ENCODE measurements around the gene CAMK1D. TPM values are rescaled to one million over a fixed set of nuclear protein-coding genes. Genes with fewer than 3 reads are reported as not detected.

The CAMK1D gene
- total and polyA plus RNA-seq, 10 of the 15 experiments (the other 5 are each of a cell fraction or from before 2014, with no cell fraction given) = 2.1 to 35.5 (median 14.7) TPM

- Histone ChIP-seq H3K9me3 (replicated peaks; ENCODE audit: control insufficient read depth, insufficient read depth, low read length) (peaks cover 4% of the 10 kb centered on the region; the same call in 1 of the 3 replicates), H3K4me2 (ENCODE audit: control insufficient read depth, insufficient read depth) (no peak overlapping the region), H3K9ac (ENCODE audit: control insufficient read depth, insufficient read depth, low read length) (no peak overlapping the region), H3K4me1 (ENCODE audit: control insufficient read depth, insufficient read depth, low read length) (no peaks in the 10 kb centered on the region), H3K36me3 (ENCODE audit: control insufficient read depth in 2 of 2, insufficient read depth in 2 of 2, low read length in 1 of 2) (peaks cover 3 to 7% of the 10 kb centered on the region in 2 experiments; a peak in 3 of 4 replicates), H3K4me3 (no peak overlapping the region), H4K20me1 (ENCODE audit: control insufficient read depth, insufficient read depth) (no peaks in the 10 kb centered on the region), H3K27ac (ENCODE audit: control insufficient read depth, insufficient read depth) (no peak overlapping the region), H3K27me3 (replicated peaks in 1 of 2; ENCODE audit: control insufficient read depth in 2 of 2, insufficient read depth in 2 of 2, low read length in 1 of 2) (no peaks in the 10 kb centered on the region), H3K79me2 (ENCODE audit: control insufficient read depth, insufficient read depth, low read length) (no peaks in the 10 kb centered on the region), H2AFZ (ENCODE audit: control insufficient read depth, low read depth, low read length) (no peak overlapping the region)
- no peak for ATAC-seq
- BruUV-seq (replicated peaks) = no TSS peak
- intact Hi-C loops (cut with micrococcal nuclease; ENCODE audit: unreplicated experiment) (no loop called here), in situ Hi-C loops (cut with MboI) (no loop called here)
- ChIA-PET RAD21 (ENCODE audit: unreplicated experiment) (no interaction called here), CTCF (no interaction called here), SMC1A (ENCODE audit: uncharacterized antibody, unreplicated experiment) (no interaction called here), POLR2A (no interaction called here)
- FAIRE-seq = no peak
- WGBS (ENCODE audit: insufficient coverage, insufficient replicate concordance, low lambda C conversion rate, missing lambda C conversion rate) = 65% methylated on average over 9 of the region's 10 CpGs
- no peak for TF ChIP-seq RELB (IDR thresholded peaks at IDR 0.05; ENCODE audit: low read depth)
- no peak for TF ChIP-seq GATAD2B (conservative IDR thresholded peaks at IDR 0.05; ENCODE audit: low read depth)
- no peak for TF ChIP-seq HDGF (IDR thresholded peaks at IDR 0.05)
- TF ChIP-seq TAF1 (IDR thresholded peaks at IDR 0.05; ENCODE audit: borderline replicate concordance, low read depth, low read length) = no peak
- no peak for TF ChIP-seq SIX5 (IDR thresholded peaks at IDR 0.05; ENCODE audit: low read depth, low read length, severe bottlenecking)
- no peak for TF ChIP-seq ELK1 (IDR thresholded peaks at IDR 0.05; ENCODE audit: low read depth, low read length)
- no peak for TF ChIP-seq BRCA1 (IDR thresholded peaks at IDR 0.05; ENCODE audit: low read depth, low read length)
- TF ChIP-seq SRF (IDR thresholded peaks at IDR 0.05; ENCODE audit: low read depth in 2 of 2, low read length in 2 of 2) = no peak
- no peak for TF ChIP-seq EED (IDR thresholded peaks at IDR 0.05; ENCODE audit: low read depth)
- DNase-seq (ENCODE audit: low read depth, low spot score) = no peak
Observed at GRCh38 chr10:12812571-12812970, 463.2 kb downstream of the CAMK1D start.

Measured in GM12878 (cell line).